Keratinocyte (primary cell): ENCODE measurements around the gene ZNF423. TPM values are rescaled to one million over a fixed set of nuclear protein-coding genes. Genes with fewer than 3 reads are reported as not detected.

Experiments
- DNase-seq: peaks from one replicate; pipeline ENCODE4 v3.0.0-alpha.2; 2011; ENCODE audit warnings: low read depth, missing footprints, low spot score
- FAIRE-seq: peaks from 2 replicates; lab custom pipeline; 2011; peaks lifted over from hg19 to GRCh38; lab: Jason Lieb, UNC
- H2AFZ ChIP-seq: 2 replicates; pipeline ENCODE4 v1.6.0; 2012; ENCODE audit warnings: low read length, control low read depth, inconsistent platforms; ENCODE audit not compliant: control insufficient read depth
- H3K27ac ChIP-seq: 2 replicates; pipeline ENCODE4 v1.5.1; 2011; ENCODE audit warnings: low read length; ENCODE audit not compliant: control insufficient read depth, insufficient read depth
- H3K27me3 ChIP-seq: 3 replicates; pipeline ENCODE4 v1.6.0; 2011; ENCODE audit warnings: low read length; ENCODE audit not compliant: control insufficient read depth, insufficient read depth; ENCODE audit errors: extremely low read depth
- H3K36me3 ChIP-seq, 2 experiments: 2 replicates in 1 of 2; 3 replicates in 1 of 2; pipeline ENCODE4 v1.5.1; 2011; ENCODE audit warnings: low read length in 2 of 2, mild to moderate bottlenecking in 1 of 2; ENCODE audit not compliant: control insufficient read depth in 2 of 2, insufficient read depth in 2 of 2; ENCODE audit errors: extremely low read depth in 1 of 2
- H3K4me1 ChIP-seq: 3 replicates; pipeline ENCODE4 v1.5.1; 2011; ENCODE audit warnings: low read length; ENCODE audit not compliant: control insufficient read depth, insufficient read depth; ENCODE audit errors: extremely low read depth
- H3K4me2 ChIP-seq: 3 replicates; pipeline ENCODE4 v1.6.0; 2011; ENCODE audit warnings: low read depth, low read length; ENCODE audit not compliant: control insufficient read depth, insufficient read depth; ENCODE audit errors: extremely low read depth
- H3K4me3 ChIP-seq, 3 experiments: fragments of 200-600 bp in 1 of 3; sonication (generic) in 1 of 3; 2 replicates in 2 of 3; 3 replicates in 1 of 3; pipeline ENCODE4 v1.5.1; 2011 to 2016; ENCODE audit warnings: low read length in 3 of 3, mild to moderate bottlenecking in 3 of 3, control low read depth in 2 of 3, inconsistent platforms in 1 of 3, low read depth in 1 of 3, mixed read lengths in 1 of 3, mixed run types in 1 of 3, moderate library complexity in 1 of 3; ENCODE audit not compliant: control insufficient read depth in 2 of 3, insufficient read depth in 2 of 3; ENCODE audit errors: extremely low read depth in 1 of 3
- H3K79me2 ChIP-seq: 2 replicates; pipeline ENCODE4 v1.6.0; 2012; ENCODE audit warnings: low read length; ENCODE audit not compliant: control insufficient read depth, insufficient read depth
- H3K9ac ChIP-seq: 3 replicates; pipeline ENCODE4 v1.6.0; 2011; ENCODE audit warnings: low read length; ENCODE audit not compliant: control insufficient read depth, insufficient read depth; ENCODE audit errors: extremely low read depth
- H3K9me1 ChIP-seq: 3 replicates; pipeline ENCODE4 v1.6.0; 2011; ENCODE audit warnings: low read length; ENCODE audit not compliant: control insufficient read depth, insufficient read depth; ENCODE audit errors: extremely low read depth
- H3K9me3 ChIP-seq: 2 replicates; pipeline ENCODE4 v1.5.1; 2012; ENCODE audit warnings: low read depth, low read length; ENCODE audit not compliant: control insufficient read depth
- H4K20me1 ChIP-seq: 3 replicates; pipeline ENCODE4 v1.6.0; 2011; ENCODE audit warnings: low read length; ENCODE audit not compliant: control insufficient read depth, insufficient read depth; ENCODE audit errors: extremely low read depth
- EZH2 ChIP-seq: IDR thresholded peaks from one replicate; pipeline ENCODE4 v1.6.1; 2012; ENCODE audit warnings: inconsistent platforms, mild to moderate bottlenecking, low read length, moderate library complexity
- dilution Hi-C: fragments of 300-500 bp; cut with MboI; formaldehyde crosslinking; loops from one replicate; pipeline ENCODE4 v1.7.0; 2020; ENCODE audit warnings: low sequenced_read_pairs; ENCODE audit not compliant: extremely low pct_ligation_motif_present
- polyA plus RNA-seq, 5 experiments: library from polyadenylated mRNA; depleted of rRNA in 3 of 5; stranded (reverse) in 3 of 5; stranded (forward) in 1 of 5; unstranded in 1 of 5; fragments of >200 nt; gene quantifications; 1 replicate in 1 of 5; 2 replicates in 3 of 5; 3 replicates in 1 of 5; pipeline versions ENCODE4 v1.2.1 to v1.2.3, GENCODE V29; 2011 to 2012; ENCODE audit warnings: missing spikeins in 2 of 5, low read depth in 1 of 5, low replicate concordance in 1 of 5
- TF ChIP-seq, protein P1 (sequence below), 3 experiments: IDR thresholded peaks in 1 of 3; conservative IDR thresholded peaks in 1 of 3; optimal IDR thresholded peaks in 1 of 3; 2 replicates in 2 of 3; 3 replicates in 1 of 3; pipeline versions ENCODE3 to v1.5.1; 2011; ENCODE audit warnings: low read length in 3 of 3, mild to moderate bottlenecking in 3 of 3, moderate library complexity in 2 of 3, control low read depth in 1 of 3, inconsistent platforms in 1 of 3; ENCODE audit not compliant: insufficient read depth in 2 of 3; ENCODE audit errors: extremely low read depth in 1 of 3

ZNF423 gene
- polyA plus RNA-seq, 1 donor (not counting 4 experiments of a cell fraction or from before 2014, with no cell fraction given) = 0.05 TPM

DNA sequence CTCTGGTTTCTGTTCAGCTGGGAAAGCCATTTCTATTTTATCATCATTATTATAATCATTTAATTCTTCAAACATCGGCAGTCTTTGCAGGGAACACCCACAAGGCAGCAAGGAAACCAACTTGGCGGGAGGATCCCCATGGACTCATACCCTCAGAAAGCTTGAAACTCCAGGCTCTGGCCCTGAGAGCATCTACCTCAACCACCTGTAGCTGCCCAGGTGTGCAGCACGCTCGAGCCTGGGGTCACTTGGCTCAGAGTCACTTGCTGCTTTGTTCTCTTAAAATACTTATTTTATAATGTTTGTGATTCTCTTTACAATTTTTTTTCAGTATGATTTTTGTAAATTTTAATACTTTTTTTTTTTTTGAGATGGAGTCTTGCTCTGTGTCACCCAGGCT is 6.8 kb upstream of the ZNF423 start:
- no peak overlapping the region for H2AFZ ChIP-seq
- H3K79me2 ChIP-seq = no peaks in the 10 kb centered on the region
- H3K4me1 ChIP-seq = no peaks in the 10 kb centered on the region
- no peaks in the 10 kb centered on the region for H3K9me3 ChIP-seq
- TF ChIP-seq EZH2 = no peak
- TF ChIP-seq, protein P1, sequence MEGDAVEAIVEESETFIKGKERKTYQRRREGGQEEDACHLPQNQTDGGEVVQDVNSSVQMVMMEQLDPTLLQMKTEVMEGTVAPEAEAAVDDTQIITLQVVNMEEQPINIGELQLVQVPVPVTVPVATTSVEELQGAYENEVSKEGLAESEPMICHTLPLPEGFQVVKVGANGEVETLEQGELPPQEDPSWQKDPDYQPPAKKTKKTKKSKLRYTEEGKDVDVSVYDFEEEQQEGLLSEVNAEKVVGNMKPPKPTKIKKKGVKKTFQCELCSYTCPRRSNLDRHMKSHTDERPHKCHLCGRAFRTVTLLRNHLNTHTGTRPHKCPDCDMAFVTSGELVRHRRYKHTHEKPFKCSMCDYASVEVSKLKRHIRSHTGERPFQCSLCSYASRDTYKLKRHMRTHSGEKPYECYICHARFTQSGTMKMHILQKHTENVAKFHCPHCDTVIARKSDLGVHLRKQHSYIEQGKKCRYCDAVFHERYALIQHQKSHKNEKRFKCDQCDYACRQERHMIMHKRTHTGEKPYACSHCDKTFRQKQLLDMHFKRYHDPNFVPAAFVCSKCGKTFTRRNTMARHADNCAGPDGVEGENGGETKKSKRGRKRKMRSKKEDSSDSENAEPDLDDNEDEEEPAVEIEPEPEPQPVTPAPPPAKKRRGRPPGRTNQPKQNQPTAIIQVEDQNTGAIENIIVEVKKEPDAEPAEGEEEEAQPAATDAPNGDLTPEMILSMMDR (optimal IDR thresholded peaks at IDR 0.05 in 1 of 3, IDR thresholded peaks at IDR 0.05 in 1 of 3, conservative IDR thresholded peaks at IDR 0.05 in 1 of 3; ENCODE audit: extremely low read depth in 1 of 3, insufficient read depth in 2 of 3, low read length in 3 of 3) = no peak
- H3K9me1 ChIP-seq = no peaks in the 10 kb centered on the region
- H4K20me1 ChIP-seq = no peaks in the 10 kb centered on the region
- peaks cover 26% of the 10 kb centered on the region for H3K27me3 ChIP-seq
- no peaks in the 10 kb centered on the region for H3K36me3 ChIP-seq
- FAIRE-seq (no peak), DNase-seq (no peak)
- no peak overlapping the region for H3K9ac ChIP-seq
- H3K4me3 ChIP-seq = no peak overlapping the region
- no peak overlapping the region for H3K4me2 ChIP-seq
- no peak overlapping the region for H3K27ac ChIP-seq
- dilution Hi-C loops = no loop called here

DNA sequence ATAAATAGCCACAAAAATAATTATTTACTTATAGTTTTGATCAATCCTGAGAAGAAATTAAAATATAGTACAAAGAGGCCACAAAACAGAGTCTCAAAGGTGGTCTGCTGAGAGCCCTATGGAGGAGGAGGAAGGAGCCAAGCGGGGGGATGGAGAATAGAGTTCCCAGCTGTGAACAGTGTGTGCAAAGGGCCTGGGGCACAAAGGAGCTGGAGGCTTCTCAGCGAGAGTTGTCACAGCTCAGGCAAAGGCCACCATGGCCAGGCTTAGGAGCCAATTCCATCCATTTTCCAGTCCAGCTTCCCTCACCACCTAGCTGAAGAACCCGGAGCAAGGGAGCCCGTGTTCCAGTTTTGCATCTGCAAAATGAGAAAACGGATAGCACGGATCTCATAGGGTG is 5.4 kb upstream of the ZNF423 start:
- dilution Hi-C loops = no loop called here
- no peak for DNase-seq
- no peaks in the 10 kb centered on the region for H3K9me1 ChIP-seq
- peaks cover 31% of the 10 kb centered on the region for H3K27me3 ChIP-seq
- H3K27ac ChIP-seq = no peak overlapping the region
- no peaks in the 10 kb centered on the region for H4K20me1 ChIP-seq
- TF ChIP-seq, protein P1 (optimal IDR thresholded peaks at IDR 0.05 in 1 of 3, IDR thresholded peaks at IDR 0.05 in 1 of 3, conservative IDR thresholded peaks at IDR 0.05 in 1 of 3; ENCODE audit: extremely low read depth in 1 of 3, insufficient read depth in 2 of 3, low read length in 3 of 3) = no peak
- no peak for TF ChIP-seq EZH2
- no peak overlapping the region for H3K4me3 ChIP-seq
- FAIRE-seq = no peak
- H3K4me2 ChIP-seq = no peak overlapping the region
- no peaks in the 10 kb centered on the region for H3K79me2 ChIP-seq
- no peaks in the 10 kb centered on the region for H3K36me3 ChIP-seq
- peaks cover 2% of the 10 kb centered on the region for H3K4me1 ChIP-seq
- no peak overlapping the region for H3K9ac ChIP-seq
- no peaks in the 10 kb centered on the region for H3K9me3 ChIP-seq
- no peak overlapping the region for H2AFZ ChIP-seq
